HG02763 (cell line): ENCODE results near the gene PARP4.
"Not testable (repeated sequence)": the region's sequence is repeated elsewhere in the genome, so short reads cannot be mapped to it uniquely, and the experiment has no call there.

Experiments used
- ATAC-seq: cut with Tn5 transposase; IDR thresholded peaks from one replicate; pipeline ENCODE4 v1.9.1; 2021; ENCODE audit warnings: mild to moderate bottlenecking, moderate library complexity; ENCODE audit not compliant: unreplicated experiment

PARP4 gene

DNA sequence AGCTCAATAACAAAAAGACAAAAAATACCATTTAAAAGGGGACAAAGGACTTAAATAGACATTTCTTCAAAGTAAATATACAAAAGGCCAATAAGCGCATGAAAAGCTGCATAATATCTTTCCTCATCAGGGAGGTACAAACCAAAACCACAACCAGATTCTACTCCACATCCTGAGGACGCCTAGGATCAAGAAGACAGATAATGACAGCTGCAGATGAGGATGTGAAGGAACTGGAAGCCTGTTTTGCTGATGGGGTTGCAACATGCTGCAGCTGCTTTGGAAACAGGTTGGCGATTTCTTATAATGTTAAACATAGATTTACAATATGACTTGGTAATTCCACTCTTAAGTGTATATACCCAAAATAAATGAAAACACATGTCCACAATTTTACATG is 132.4 kb downstream of the PARP4 start:
- ATAC-seq: not testable (repeated sequence)

DNA sequence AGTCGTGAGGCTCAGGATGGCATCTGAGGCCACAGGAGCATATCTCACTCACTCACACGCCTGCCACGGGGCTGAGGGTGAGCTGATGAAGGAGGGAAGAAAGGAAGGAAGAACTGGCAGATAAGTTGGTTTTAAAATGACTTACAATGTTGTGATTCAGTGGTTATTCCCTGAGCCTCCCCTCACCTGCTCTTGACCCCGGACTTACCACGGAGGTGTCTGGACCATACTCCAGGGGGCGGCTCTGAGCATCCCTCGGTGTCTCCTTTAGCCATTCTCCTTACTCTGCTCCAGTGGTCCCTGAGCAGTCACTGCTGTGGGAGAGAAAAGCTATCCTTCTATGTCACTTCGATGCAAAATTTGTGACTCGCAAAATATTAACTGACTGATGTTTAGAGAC is 141.3 kb downstream of the PARP4 start:
- not testable (repeated sequence) for ATAC-seq
